T47D (cell line): ENCODE data around the gene APOBEC3H.

ENCODE experiments used
- DNase-seq, 2 experiments: peaks; one replicate each; pipeline versions ENCODE4 v3.0.0 to v3.0.0-alpha.2; 2011 to 2012; ENCODE audit warnings: low read depth in 1 of 2, low spot score in 1 of 2
- JUND ChIP-seq: IDR thresholded peaks from 2 replicates; pipeline ENCODE4 v1.6.1; 2012; ENCODE audit warnings: low read depth
- in situ Hi-C: cut with HindIII; loops from 2 replicates; pipeline ENCODE4 v1.10.0; 2016; ENCODE audit warnings: low sequenced_read_pairs, low pct_unique_long_range_greater_than_20kb

Gene APOBEC3H

DNA sequence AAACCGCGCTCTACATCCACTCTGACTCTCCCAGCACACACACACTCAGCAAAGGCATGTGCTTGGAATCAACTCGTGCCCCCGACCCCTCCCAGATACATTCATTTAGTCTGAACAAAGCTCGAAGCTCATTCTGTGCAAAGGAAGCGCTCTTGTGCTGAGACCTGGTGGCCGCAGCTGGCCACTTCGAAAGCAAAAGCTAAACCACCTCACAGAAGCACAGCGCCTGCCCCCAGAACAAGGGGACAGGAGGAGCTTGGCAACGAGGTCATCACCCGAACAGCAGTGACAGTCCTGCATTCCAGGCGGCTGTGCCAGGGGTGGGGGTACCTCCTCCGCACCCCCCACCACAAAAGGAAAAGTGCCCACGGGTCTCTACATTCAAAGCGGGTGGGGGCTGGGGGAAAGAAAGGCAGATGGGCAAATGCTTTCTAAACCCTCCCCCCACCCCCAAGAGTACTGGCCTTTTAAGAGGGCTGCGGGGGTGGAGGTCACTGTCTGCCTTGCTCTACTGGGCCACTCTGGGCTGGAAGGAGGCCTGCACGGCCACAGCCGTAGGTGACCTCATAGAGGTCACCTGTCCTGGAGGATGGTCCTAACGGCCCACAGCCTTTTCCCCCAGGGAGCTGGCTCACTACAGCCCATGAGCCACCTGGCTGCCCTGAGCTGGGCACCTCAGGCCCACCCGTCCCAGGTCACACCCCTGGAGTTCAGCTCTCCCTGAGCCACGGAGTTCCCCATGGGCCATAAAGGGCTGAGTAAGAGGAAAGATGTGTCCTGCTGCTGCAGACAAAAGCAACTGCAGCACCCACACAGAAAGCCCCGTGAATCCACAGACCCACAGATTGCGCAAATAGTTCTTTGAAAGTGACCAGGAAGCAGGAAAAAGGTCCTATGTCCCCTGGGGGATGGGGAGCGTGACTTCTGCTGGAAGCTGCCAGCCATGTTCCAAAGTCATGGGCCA is 34.1 kb downstream of the APOBEC3H start:
- no peak for DNase-seq
- in situ Hi-C loops: no loop called here
- no peak for TF ChIP-seq JUND

DNA sequence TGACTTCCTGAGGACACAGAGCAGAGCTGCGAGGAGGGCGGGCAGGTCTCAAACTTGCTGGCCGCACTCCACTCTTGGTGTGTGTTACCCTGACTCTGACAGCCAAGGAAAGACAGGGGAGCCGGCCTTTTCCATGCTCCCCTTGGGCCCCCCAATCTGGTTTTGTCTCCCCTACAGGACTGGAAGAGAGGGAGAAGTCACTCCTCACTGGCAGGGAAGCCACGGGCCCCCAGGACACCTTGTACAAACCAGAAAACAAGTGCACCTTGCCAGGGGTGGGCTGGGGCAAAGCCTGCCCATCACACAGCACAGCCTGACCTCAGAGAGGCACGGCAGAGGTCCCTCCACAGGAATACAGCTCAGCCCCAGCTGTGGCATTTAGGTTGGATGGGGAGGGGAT is 35.2 kb downstream of the APOBEC3H start:
- in situ Hi-C loops: no loop called here
- no peak for TF ChIP-seq JUND
- DNase-seq: no peak

DNA sequence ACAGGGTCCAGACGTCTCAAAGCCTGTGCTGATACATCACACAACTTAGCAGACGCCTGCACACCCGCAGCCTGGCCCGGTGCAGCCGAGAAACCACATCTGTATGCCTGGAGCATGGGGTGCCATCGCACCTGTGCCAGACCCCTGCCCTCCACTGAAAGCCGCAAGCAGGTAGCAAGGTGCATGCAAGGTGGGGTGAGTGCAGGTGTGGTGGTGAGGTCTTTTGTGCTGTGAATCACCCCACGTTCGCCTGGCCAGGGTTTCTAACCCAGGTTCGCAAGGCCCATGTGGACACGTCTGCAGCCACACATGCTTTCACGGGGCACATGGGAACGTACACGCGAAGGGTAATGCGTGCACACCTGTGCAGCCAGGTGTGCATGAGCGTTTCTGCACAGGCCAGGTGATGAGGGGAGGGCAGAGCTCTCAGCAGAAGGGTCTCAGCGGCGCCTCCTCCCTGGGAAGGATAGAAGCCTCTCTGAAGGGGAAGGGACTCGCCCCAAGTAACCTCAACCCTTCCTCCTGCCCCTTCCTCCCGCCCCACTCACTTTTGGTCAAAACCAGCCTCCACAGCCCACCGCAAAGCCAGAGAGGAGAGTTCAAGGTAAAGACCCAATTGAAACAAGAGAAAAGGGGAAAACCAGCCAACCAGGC is 36.0 kb downstream of the APOBEC3H start:
- DNase-seq: no peak
- no peak for TF ChIP-seq JUND
- in situ Hi-C loops: no loop called here

DNA sequence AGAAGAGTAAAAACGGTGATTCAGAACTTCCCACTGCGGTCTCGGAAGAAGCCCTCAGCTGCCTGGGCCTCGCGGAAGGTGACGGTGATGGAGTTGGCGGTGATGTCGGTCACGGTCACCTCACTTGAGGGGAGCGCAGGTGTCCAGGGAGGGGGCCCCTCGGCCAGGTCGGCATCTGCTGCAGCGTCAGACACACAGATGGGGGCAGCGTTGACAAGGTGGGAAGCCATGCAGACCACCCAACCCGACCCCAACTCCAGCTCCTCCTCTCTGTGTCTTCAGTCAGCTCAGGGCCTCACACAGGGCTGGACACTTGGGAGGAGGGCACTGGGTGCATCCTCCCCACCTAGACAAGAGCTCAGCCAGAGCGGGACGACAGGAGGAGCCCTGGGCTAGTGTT is 36.8 kb downstream of the APOBEC3H start:
- no peak for DNase-seq
- in situ Hi-C loops: no loop called here
- no peak for TF ChIP-seq JUND

DNA sequence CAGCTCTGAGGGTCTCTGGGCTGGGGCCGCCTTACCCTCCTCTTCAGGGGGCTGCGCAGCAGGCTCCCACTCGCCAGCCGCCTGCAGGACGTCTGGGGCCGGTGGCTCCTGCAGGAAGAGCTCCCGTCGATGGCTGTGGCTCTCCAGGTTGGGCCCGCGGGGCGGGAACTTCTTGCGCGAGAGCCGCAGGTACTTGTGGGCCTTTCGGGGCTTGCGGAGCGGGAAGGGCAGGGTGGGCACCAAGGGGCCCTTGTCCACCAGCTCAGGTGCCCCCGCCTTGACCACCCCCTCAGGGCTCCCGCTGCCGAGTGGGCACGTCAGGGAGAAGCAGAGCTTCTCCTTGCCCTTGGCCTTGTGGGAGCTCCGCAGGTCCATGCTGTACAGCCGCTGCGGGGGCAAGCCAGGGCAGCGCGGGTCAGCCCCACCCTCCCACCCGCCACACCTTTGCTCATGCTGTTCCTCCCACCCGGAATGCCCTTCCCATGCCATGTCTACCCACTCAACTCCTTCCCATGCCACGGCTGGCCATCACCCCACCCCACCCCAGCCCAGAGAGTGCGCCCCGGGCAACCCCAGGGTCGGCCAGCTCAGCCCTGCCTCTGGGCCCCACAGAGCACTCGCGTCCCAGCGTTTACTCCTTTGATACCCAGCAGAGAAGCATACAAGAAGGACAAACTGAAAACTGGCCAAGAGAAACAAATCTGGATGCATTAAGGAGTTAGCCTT is 37.5 kb downstream of the APOBEC3H start:
- DNase-seq: no peak
- in situ Hi-C loops: no loop called here
- no peak for TF ChIP-seq JUND

- peak in 1 of 2 experiments; percentile 31 for DNase-seq
- TF ChIP-seq JUND: no peak
- in situ Hi-C loops: no loop called here
Observed at GRCh38 chr22:39135092-39135896, 38.2 kb downstream of the APOBEC3H start.

GRCh38 chr22:39136317-39136716 is 39.3 kb downstream of the APOBEC3H start:
- TF ChIP-seq JUND: no peak
- no peak for DNase-seq
- in situ Hi-C loops: no loop called here

DNA sequence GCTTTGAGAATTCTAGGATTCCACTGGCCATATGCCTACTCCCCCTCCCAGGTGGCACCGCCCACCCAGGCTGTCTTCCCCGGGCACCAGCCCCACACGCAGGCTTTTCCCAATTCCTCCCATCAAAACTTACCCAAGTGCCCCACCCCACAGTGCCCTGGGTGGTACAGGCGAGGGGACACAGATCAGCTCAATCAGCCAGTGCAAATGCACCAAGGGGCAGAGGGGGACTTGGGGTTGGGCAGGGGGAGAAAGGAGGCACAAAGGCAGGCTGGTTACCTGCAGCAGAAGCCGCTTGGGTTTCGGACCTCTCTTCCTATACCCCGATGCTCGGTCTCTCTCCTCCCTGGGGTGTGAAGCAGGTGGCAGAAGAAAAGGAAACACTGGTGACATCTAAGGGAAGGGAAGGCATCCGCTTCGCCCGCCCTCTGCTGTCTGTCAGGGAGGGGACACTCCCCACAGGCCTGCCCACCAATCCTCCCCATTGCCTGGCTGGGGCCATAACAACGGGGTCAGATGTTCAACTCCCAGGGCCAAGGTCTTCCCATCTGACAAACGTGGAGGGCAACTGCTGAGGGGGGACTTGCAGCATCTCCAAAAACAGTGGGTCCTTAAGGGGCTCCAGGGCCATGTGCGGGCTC is 41.4 kb downstream of the APOBEC3H start:
- in situ Hi-C loops: no loop called here

DNA sequence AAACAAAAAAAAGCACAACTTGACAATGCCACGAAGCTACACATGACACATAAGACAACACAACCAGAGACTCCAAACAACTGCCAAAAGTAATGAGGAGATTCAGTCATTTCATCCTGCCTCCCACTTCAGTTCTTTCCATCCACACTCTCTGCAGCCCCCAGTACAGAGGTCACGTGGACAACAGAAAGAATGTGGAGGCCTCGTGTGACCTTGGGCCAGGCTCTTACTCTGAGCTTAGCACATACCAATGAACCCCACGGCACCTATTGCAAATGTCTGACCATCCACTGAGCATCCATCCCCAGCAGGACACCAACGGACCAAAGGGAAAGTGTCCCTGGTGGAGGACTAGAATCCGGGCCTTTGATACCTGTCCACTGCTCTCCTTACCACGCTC is 42.9 kb downstream of the APOBEC3H start:
- TF ChIP-seq JUND: no peak
- in situ Hi-C loops: no loop called here
- no peak for DNase-seq

More for the DNA sequence above, 41.4 kb downstream of the APOBEC3H start:
- no peak for TF ChIP-seq JUND
- DNase-seq: no peak

DNA sequence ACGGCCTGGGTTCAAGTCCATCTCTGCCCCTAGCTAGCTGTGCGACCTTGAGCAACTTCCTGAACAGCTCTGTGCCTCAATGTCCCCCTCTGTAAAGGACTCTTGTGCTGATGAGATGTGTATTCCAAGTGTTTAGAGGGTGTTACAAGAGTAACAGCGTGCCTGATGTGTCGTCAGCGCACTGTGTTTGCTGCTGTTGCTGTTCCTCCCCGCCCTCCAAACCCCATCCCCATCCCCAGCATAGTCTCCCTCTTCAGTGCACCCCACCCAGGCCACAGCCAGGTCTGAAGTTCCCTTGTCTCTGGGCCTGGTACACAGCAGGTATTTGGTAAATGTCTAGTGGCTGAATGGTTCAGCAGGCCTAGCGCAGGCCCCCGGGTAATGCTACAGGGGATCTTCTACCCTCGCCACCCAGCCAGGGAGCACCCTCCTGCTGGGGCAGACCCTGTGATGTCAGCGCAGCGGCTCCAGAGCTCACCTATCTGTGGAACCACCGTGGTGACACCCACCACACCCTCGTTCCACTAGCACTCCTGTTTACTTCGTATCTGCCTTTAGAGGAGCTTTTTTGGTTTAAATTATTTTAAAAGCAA is 45.1 kb downstream of the APOBEC3H start:
- in situ Hi-C loops: no loop called here
- TF ChIP-seq JUND: no peak

DNA sequence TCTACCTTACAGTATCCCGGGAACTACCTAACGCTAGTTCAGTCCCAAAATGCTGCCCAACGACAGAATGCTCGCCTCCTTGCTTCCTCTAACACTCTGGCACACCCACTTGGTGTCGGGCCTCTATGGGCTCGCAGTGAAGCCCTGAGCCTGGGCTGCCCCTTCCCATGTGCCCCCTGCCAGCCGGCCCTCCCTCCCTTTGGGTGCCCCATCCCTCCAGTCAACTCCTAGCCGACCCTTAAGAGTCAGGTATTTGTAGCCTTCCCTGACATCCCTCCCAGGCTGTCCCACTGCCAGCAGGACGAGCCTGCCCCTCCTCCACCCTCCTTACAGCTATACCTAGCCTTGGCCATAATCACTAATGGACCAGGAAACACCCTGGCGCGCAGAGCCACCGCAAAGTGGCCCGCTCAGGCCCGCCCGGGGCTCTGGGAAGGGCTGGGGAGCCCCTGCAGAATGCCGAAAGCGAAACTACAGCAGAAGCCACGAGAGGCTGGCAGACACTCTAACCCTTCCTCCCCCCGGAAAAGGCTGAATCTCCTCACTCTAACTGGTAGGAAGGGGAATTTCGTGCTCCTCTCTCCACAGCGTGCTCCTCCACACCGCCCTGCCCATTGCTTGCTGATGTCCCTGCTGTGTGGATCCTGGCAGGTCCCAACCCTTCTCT is 47.2 kb downstream of the APOBEC3H start:
- in situ Hi-C loops: no loop called here
- no peak for DNase-seq
- no peak for TF ChIP-seq JUND

More for the DNA sequence above, 45.1 kb downstream of the APOBEC3H start:
- no peak for DNase-seq
